22Rv1 (cell line): ENCODE data around the gene UCN3.

Source experiments
- H3K27ac ChIP-seq: fragments of 450-650 bp; 2 replicates; pipeline ENCODE4 v1.5.1; 2017
- ZFX ChIP-seq: fragments of 450-650 bp; IDR thresholded peaks from 2 replicates; pipeline ENCODE4 v1.6.1; 2017; ENCODE audit warnings: antibody characterized with exemption, borderline replicate concordance
- TF ChIP-seq, protein P1 (sequence below): fragments of 450-650 bp; IDR thresholded peaks from 2 replicates; pipeline ENCODE4 v1.5.1; 2017; ENCODE audit warnings: mild to moderate bottlenecking

The UCN3 gene

GRCh38 chr10:5364374-5364773, 392 bp upstream of the UCN3 start:
- no peak overlapping the region for H3K27ac ChIP-seq
- TF ChIP-seq, protein P1, sequence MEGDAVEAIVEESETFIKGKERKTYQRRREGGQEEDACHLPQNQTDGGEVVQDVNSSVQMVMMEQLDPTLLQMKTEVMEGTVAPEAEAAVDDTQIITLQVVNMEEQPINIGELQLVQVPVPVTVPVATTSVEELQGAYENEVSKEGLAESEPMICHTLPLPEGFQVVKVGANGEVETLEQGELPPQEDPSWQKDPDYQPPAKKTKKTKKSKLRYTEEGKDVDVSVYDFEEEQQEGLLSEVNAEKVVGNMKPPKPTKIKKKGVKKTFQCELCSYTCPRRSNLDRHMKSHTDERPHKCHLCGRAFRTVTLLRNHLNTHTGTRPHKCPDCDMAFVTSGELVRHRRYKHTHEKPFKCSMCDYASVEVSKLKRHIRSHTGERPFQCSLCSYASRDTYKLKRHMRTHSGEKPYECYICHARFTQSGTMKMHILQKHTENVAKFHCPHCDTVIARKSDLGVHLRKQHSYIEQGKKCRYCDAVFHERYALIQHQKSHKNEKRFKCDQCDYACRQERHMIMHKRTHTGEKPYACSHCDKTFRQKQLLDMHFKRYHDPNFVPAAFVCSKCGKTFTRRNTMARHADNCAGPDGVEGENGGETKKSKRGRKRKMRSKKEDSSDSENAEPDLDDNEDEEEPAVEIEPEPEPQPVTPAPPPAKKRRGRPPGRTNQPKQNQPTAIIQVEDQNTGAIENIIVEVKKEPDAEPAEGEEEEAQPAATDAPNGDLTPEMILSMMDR: no peak
- no peak for TF ChIP-seq ZFX

- TF ChIP-seq, protein P1: no peak
- TF ChIP-seq ZFX: no peak
- no peak overlapping the region for H3K27ac ChIP-seq
Observed at GRCh38 chr10:5365928-5366327, 1.2 kb downstream of the UCN3 start.

DNA sequence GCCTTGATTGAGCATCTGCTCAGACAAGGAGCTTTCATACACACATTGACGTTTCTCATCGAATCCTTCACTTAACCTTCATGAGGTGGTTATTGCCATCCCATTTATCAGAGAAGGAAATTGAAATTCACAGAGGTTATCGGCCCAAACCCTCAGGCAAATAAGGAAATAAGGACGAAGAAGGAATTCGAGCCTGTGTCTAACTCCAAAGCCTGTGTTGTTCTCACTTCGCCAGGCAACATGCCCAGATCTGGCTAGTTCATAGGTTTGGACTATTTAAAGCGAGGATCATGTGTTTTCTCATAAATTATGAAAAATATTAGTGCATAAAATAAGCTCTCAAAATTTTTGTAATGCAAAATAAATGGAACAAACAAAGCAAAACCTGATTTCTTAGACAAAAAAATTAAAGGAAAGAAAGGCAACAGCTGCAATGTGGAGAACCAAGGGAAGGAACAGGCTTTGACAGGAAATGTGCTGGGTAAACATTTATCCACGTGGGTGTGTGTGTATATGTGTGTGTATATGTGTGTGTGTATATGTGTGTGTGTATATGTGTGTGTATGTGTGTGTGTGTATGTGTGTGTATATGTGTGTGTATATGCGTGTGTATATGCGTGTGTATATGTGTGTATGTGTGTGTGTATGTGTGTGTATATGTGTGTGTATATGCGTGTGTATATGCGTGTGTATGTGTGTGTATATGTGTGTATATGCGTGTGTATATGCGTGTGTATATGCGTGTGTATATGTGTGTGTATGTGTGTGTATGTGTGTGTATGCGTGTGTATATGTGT, 4.8 kb downstream of the UCN3 start:
- TF ChIP-seq ZFX: no peak
- TF ChIP-seq, protein P1: no peak
- H3K27ac ChIP-seq: no peak overlapping the region

DNA sequence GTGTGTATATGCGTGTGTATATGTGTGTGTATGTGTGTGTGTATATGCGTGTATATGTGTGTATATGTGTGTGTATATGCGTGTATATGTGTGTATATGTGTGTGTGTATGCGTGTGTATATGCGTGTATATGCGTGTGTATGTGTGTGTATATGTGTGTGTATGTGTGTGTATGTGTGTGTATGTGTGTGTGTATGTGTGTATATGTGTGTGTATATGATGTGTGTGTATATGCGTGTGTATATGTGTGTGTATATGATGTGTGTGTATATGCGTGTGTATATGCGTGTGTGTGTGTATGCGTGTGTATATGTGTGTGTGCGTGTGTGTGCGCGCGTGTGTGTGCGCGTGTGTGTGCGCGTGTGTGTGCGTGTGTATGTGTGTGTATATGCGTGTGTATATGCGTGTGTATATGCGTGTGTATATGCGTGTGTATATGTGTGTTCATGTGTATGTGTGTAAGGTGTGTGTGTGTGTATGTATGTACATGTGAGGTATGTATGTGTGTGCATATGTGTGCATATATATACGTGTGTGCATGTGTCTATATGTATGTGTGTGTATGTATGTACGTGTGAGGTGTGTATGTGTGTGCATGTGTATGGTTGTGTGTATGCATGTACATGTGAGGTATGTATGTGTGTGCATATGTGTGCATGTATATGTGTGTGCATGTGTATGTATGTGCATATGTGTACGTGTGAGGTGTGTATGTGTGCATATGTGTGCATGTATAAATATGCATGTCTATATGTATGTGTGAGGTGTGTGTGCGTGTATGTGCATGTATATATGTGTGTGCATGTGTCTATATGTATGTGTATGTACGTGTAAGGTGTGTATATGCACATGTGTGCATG, 6.0 kb downstream of the UCN3 start:
- no peak for TF ChIP-seq ZFX
- TF ChIP-seq, protein P1: no peak
- no peak overlapping the region for H3K27ac ChIP-seq

- no peak overlapping the region for H3K27ac ChIP-seq
- no peak for TF ChIP-seq ZFX
- TF ChIP-seq, protein P1: no peak
Observed at GRCh38 chr10:5373307-5373706, 8.5 kb downstream of the UCN3 start.

GRCh38 chr10:5373891-5374611, 9.3 kb downstream of the UCN3 start:
- H3K27ac ChIP-seq: no peak overlapping the region
- TF ChIP-seq ZFX: no peak
- TF ChIP-seq, protein P1: no peak
